ENCODE data around the gene POLD1. TPM values are rescaled to one million over a fixed set of nuclear protein-coding genes. Genes with fewer than 3 reads are reported as not detected.

Gene POLD1
- total and polyA plus RNA-seq, 4 donors: 7.5 to 57.1 (median 8.2) TPM

DNA sequence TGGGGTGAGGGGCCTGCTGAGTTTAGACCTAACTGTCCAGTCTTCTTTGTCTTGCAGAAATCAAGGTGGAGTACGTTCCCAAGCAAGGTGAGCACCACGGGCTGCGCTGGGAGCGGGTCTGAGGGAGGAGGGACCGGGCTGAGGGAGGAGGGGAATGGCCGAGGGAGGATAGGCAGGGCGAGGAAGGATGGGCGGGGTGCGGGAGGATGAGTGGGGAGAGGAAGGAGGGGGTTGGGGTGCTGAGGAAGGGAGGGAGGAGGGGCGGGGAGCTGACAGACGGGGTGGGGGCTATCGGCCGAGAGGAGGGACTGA, 67.0 kb downstream of the POLD1 start:
- no peak overlapping the region for H3K9ac ChIP-seq (ENCODE audit: low read depth in 1 of 2, low read length in 2 of 2)
- no peaks in the 10 kb centered on the region for H3K27me3 ChIP-seq (ENCODE audit: control insufficient read depth in 4 of 4, insufficient read depth in 4 of 4, low read length in 3 of 4)
- DNase-seq (ENCODE audit: low spot score): no peak
- H3K4me3 ChIP-seq (ENCODE audit: low read depth in 1 of 3, low read length in 3 of 3): no peak overlapping the region
- 47% methylated on average over 13 of the region's 13 CpGs for WGBS
- H3K4me1 ChIP-seq (ENCODE audit: control insufficient read depth in 4 of 4, insufficient read depth in 4 of 4, low read length in 3 of 4): no peaks in the 10 kb centered on the region
- TF ChIP-seq, protein P1, sequence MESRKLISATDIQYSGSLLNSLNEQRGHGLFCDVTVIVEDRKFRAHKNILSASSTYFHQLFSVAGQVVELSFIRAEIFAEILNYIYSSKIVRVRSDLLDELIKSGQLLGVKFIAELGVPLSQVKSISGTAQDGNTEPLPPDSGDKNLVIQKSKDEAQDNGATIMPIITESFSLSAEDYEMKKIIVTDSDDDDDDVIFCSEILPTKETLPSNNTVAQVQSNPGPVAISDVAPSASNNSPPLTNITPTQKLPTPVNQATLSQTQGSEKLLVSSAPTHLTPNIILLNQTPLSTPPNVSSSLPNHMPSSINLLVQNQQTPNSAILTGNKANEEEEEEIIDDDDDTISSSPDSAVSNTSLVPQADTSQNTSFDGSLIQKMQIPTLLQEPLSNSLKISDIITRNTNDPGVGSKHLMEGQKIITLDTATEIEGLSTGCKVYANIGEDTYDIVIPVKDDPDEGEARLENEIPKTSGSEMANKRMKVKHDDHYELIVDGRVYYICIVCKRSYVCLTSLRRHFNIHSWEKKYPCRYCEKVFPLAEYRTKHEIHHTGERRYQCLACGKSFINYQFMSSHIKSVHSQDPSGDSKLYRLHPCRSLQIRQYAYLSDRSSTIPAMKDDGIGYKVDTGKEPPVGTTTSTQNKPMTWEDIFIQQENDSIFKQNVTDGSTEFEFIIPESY (IDR thresholded peaks at IDR 0.05): no peak
- TF ChIP-seq HNF4G (IDR thresholded peaks at IDR 0.05): no peak
- no peak for TF ChIP-seq RXRA (IDR thresholded peaks at IDR 0.05)
- TF ChIP-seq, protein P2, sequence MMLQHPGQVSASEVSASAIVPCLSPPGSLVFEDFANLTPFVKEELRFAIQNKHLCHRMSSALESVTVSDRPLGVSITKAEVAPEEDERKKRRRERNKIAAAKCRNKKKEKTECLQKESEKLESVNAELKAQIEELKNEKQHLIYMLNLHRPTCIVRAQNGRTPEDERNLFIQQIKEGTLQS (IDR thresholded peaks at IDR 0.05): no peak
- TF ChIP-seq NR2F2 (IDR thresholded peaks at IDR 0.05): no peak
- TF ChIP-seq YY1 (IDR thresholded peaks at IDR 0.05): no peak
- no peak for TF ChIP-seq EGR1 (IDR thresholded peaks at IDR 0.05; ENCODE audit: low read depth in 2 of 2)
- TF ChIP-seq RAD21 (IDR thresholded peaks at IDR 0.05): no peak
- TF ChIP-seq TAF1 (conservative IDR thresholded peaks at IDR 0.05): no peak
- TF ChIP-seq HNF4A (conservative IDR thresholded peaks at IDR 0.05): no peak
- no peak for TF ChIP-seq FOXA1 (IDR thresholded peaks at IDR 0.05)
- TF ChIP-seq SP1 (IDR thresholded peaks at IDR 0.05): no peak
- H3K9me3 ChIP-seq (ENCODE audit: control insufficient read depth in 4 of 4, low read length in 3 of 4): no peaks in the 10 kb centered on the region
- H3K27ac ChIP-seq (ENCODE audit: low read depth in 1 of 2, low read length in 2 of 2): no peak overlapping the region
- H3K36me3 ChIP-seq (ENCODE audit: control insufficient read depth in 4 of 4, insufficient read depth in 3 of 4, low read depth in 1 of 4, low read length in 3 of 4): no peaks in the 10 kb centered on the region

DNA sequence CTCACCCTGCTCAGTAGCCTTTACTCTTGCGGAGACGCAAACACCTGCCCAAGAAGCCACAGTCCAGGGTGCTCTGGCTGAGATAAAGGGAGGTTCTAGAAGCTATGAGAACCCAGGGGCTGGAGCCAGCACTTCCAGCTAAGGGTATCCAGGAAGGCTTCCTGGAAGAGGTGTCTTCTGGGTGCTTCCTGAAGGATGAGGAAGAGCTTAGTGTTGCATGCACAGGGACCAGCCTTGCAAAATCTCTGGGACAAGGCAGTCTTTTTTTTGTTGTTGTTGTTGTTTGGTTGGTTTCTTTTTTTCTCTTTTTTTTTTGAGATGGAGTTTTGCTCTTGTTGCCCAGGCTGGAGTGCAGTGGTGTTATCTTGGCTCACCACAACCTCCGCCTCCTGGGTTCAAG, 69.1 kb downstream of the POLD1 start:
- no peak for DNase-seq (ENCODE audit: low spot score)
- 93% methylated on average over 3 of the region's 3 CpGs for WGBS
- no peak overlapping the region for H3K27ac ChIP-seq (ENCODE audit: low read depth in 1 of 2, low read length in 2 of 2)
- TF ChIP-seq, protein P1 (IDR thresholded peaks at IDR 0.05): no peak
- TF ChIP-seq, protein P2 (IDR thresholded peaks at IDR 0.05): no peak
- TF ChIP-seq NR2F2 (IDR thresholded peaks at IDR 0.05): no peak
- no peak for TF ChIP-seq SP1 (IDR thresholded peaks at IDR 0.05)
- no peak for TF ChIP-seq TAF1 (conservative IDR thresholded peaks at IDR 0.05)
- TF ChIP-seq GABPA (IDR thresholded peaks at IDR 0.05 in 1 of 2, conservative IDR thresholded peaks at IDR 0.05 in 1 of 2): no peak
- no peak for TF ChIP-seq MAX (IDR thresholded peaks at IDR 0.05)
- TF ChIP-seq, protein P3, sequence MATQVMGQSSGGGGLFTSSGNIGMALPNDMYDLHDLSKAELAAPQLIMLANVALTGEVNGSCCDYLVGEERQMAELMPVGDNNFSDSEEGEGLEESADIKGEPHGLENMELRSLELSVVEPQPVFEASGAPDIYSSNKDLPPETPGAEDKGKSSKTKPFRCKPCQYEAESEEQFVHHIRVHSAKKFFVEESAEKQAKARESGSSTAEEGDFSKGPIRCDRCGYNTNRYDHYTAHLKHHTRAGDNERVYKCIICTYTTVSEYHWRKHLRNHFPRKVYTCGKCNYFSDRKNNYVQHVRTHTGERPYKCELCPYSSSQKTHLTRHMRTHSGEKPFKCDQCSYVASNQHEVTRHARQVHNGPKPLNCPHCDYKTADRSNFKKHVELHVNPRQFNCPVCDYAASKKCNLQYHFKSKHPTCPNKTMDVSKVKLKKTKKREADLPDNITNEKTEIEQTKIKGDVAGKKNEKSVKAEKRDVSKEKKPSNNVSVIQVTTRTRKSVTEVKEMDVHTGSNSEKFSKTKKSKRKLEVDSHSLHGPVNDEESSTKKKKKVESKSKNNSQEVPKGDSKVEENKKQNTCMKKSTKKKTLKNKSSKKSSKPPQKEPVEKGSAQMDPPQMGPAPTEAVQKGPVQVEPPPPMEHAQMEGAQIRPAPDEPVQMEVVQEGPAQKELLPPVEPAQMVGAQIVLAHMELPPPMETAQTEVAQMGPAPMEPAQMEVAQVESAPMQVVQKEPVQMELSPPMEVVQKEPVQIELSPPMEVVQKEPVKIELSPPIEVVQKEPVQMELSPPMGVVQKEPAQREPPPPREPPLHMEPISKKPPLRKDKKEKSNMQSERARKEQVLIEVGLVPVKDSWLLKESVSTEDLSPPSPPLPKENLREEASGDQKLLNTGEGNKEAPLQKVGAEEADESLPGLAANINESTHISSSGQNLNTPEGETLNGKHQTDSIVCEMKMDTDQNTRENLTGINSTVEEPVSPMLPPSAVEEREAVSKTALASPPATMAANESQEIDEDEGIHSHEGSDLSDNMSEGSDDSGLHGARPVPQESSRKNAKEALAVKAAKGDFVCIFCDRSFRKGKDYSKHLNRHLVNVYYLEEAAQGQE (IDR thresholded peaks at IDR 0.05): no peak
- no peak for TF ChIP-seq RAD21 (IDR thresholded peaks at IDR 0.05)
- TF ChIP-seq HNF4A (conservative IDR thresholded peaks at IDR 0.05): no peak
- no peak for TF ChIP-seq YY1 (IDR thresholded peaks at IDR 0.05)
- no peak for TF ChIP-seq HNF4G (IDR thresholded peaks at IDR 0.05)
- TF ChIP-seq FOXA1 (IDR thresholded peaks at IDR 0.05): no peak
- no peak for TF ChIP-seq EGR1 (IDR thresholded peaks at IDR 0.05; ENCODE audit: low read depth in 2 of 2)
- TF ChIP-seq RXRA (IDR thresholded peaks at IDR 0.05): no peak
- no peak for TF ChIP-seq JUND (IDR thresholded peaks at IDR 0.05)
- H3K9me3 ChIP-seq (ENCODE audit: control insufficient read depth in 4 of 4, low read length in 3 of 4): no peaks in the 10 kb centered on the region
- no peaks in the 10 kb centered on the region for H3K27me3 ChIP-seq (ENCODE audit: control insufficient read depth in 4 of 4, insufficient read depth in 4 of 4, low read length in 3 of 4)
- no peaks in the 10 kb centered on the region for H3K4me1 ChIP-seq (ENCODE audit: control insufficient read depth in 4 of 4, insufficient read depth in 4 of 4, low read length in 3 of 4)
- H3K4me3 ChIP-seq (ENCODE audit: low read depth in 1 of 3, low read length in 3 of 3): no peak overlapping the region
- H3K9ac ChIP-seq (ENCODE audit: low read depth in 1 of 2, low read length in 2 of 2): no peak overlapping the region
- no peaks in the 10 kb centered on the region for H3K36me3 ChIP-seq (ENCODE audit: control insufficient read depth in 4 of 4, insufficient read depth in 3 of 4, low read depth in 1 of 4, low read length in 3 of 4)

Measured in liver (tissue), 9 donors.